OCI-LY1 (cell line): Measurements from ENCODE around the gene GATA2.

Source experiments
- H2AFZ ChIP-seq: fragments of 200-600 bp; sonication (generic), shearing (Covaris generic); 2 replicates; pipeline ENCODE4 v1.6.0; 2014; ENCODE audit warnings: antibody characterized with exemption, mild to moderate bottlenecking, low read length
- H3F3A ChIP-seq: fragments of 200-600 bp; sonication (generic), shearing (Covaris generic); 2 replicates; pipeline ENCODE4 v1.6.0; 2014; ENCODE audit warnings: mild to moderate bottlenecking, antibody characterized with exemption, low read length, moderate library complexity; ENCODE audit not compliant: insufficient read depth
- H3K27ac ChIP-seq: fragments of 200-600 bp; sonication (generic); 2 replicates; pipeline ENCODE4 v1.5.1; 2014; ENCODE audit warnings: low read length, mixed run types, mild to moderate bottlenecking, low read depth; ENCODE audit not compliant: poor library complexity, severe bottlenecking
- H3K27me3 ChIP-seq: fragments of 200-600 bp; sonication (generic); 2 replicates; pipeline ENCODE4 v1.6.0; 2014; ENCODE audit warnings: antibody characterized with exemption, mild to moderate bottlenecking, low read length, moderate library complexity; ENCODE audit not compliant: insufficient read depth
- H3K36me3 ChIP-seq: fragments of 200-600 bp; sonication (generic); 2 replicates; pipeline ENCODE4 v1.6.1; 2014; ENCODE audit warnings: mild to moderate bottlenecking, antibody characterized with exemption, low read length, moderate library complexity, mixed read lengths; ENCODE audit not compliant: insufficient read depth
- H3K4me1 ChIP-seq: fragments of 200-600 bp; sonication (generic); 2 replicates; pipeline ENCODE4 v1.5.1; 2014; ENCODE audit warnings: mild to moderate bottlenecking, low read length, moderate library complexity; ENCODE audit not compliant: insufficient read depth, severe bottlenecking
- H3K4me2 ChIP-seq: fragments of 200-600 bp; sonication (generic), shearing (Covaris generic); 2 replicates; pipeline ENCODE4 v1.6.1; 2014; ENCODE audit warnings: low read length
- H3K4me3 ChIP-seq: fragments of 200-600 bp; sonication (generic); 2 replicates; pipeline ENCODE4 v1.5.1; 2014; ENCODE audit warnings: low read length, low read depth, mild to moderate bottlenecking, mixed read lengths; ENCODE audit not compliant: poor library complexity, severe bottlenecking
- H3K79me2 ChIP-seq: fragments of 200-600 bp; shearing (Covaris generic); 2 replicates; pipeline ENCODE4 v1.6.1; 2016; ENCODE audit warnings: mixed run types, low read length, mixed read lengths; ENCODE audit not compliant: insufficient read depth
- H3K9ac ChIP-seq: fragments of 200-600 bp; sonication (generic), shearing (Covaris generic); 2 replicates; pipeline ENCODE4 v1.6.1; 2014; ENCODE audit warnings: mild to moderate bottlenecking, low read length, mixed read lengths
- H3K9me2 ChIP-seq: fragments of 200-600 bp; sonication (generic), shearing (Covaris generic); 2 replicates; pipeline ENCODE4 v1.6.1; 2014; ENCODE audit warnings: low read depth, mild to moderate bottlenecking, low read length, mixed read lengths
- H3K9me3 ChIP-seq: fragments of 200-600 bp; shearing (Covaris generic); 2 replicates; pipeline ENCODE4 v1.6.1; 2014; ENCODE audit warnings: low read length, mixed read lengths
- H4K20me1 ChIP-seq: fragments of 200-600 bp; sonication (generic), shearing (Covaris generic); 2 replicates; pipeline ENCODE4 v1.6.0; 2016; ENCODE audit warnings: mild to moderate bottlenecking, low read length; ENCODE audit not compliant: insufficient read depth
- EZH2 ChIP-seq: fragments of 200-600 bp; sonication (generic), shearing (Covaris generic); IDR thresholded peaks from 2 replicates; pipeline ENCODE4 v1.8.0; 2017; ENCODE audit warnings: borderline replicate concordance, mixed run types, mild to moderate bottlenecking, antibody characterized with exemption, low read length, moderate library complexity, mixed read lengths
- TF ChIP-seq, protein P1 (sequence below): fragments of 200-600 bp; sonication (generic), shearing (Covaris generic); IDR thresholded peaks from 2 replicates; pipeline ENCODE4 v1.5.1; 2017; ENCODE audit warnings: mild to moderate bottlenecking, antibody characterized with exemption, low read length, moderate library complexity, mixed read lengths

Gene GATA2

DNA sequence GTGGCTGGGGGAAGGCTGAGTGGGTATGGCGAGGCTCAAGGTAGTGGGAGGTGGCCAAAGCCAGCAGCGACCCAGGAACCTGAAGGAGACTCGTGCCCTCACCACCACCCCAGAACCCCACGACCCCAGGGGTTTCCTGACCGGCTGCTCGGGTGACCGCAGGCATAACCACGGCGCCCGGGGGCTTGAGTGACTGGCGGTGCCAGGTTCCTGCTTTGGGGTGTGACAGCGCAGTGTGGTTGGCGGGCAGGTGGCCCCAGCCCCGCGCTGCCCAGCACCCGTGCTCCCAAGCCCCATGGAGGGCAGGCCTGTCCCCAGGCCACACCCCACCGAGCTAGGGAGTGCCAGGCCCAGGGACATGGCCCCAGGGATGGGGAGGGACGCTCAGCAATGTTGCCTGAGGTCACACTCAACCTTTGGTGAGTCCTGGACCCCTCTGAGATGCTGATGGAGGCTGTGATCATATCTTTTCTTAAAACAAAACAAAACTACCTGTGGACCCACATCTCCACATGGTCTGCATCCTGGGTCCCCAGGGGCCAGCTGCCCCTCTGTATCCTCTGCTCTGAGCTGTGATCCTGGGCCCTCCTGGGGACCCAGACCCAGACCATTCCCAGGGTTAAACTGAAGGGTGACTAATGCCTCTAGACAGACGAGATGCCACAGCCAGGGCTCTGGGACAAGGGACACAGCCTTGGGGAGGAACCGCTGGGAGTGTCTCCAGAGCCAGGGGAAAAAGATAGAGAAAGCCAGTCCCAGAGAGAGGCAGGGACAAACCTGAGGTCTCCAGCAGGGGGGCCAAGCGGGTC is 39.3 kb downstream of the GATA2 start:
- H3K9ac ChIP-seq = no peak overlapping the region
- no peaks in the 10 kb centered on the region for H3K36me3 ChIP-seq
- H3K79me2 ChIP-seq = no peaks in the 10 kb centered on the region
- peaks cover 22% of the 10 kb centered on the region; the same call in 1 of the 2 replicates for H3K27me3 ChIP-seq
- H3K4me1 ChIP-seq = no peaks in the 10 kb centered on the region
- H3K4me3 ChIP-seq = no peak overlapping the region
- H2AFZ ChIP-seq = no peak overlapping the region
- H3K27ac ChIP-seq = no peak overlapping the region
- no peaks in the 10 kb centered on the region for H4K20me1 ChIP-seq
- H3K4me2 ChIP-seq = no peak overlapping the region
- H3K9me2 ChIP-seq = no peaks in the 10 kb centered on the region
- no peaks in the 10 kb centered on the region for H3F3A ChIP-seq
- H3K9me3 ChIP-seq = no peaks in the 10 kb centered on the region
- no peak for TF ChIP-seq EZH2
- TF ChIP-seq, protein P1, sequence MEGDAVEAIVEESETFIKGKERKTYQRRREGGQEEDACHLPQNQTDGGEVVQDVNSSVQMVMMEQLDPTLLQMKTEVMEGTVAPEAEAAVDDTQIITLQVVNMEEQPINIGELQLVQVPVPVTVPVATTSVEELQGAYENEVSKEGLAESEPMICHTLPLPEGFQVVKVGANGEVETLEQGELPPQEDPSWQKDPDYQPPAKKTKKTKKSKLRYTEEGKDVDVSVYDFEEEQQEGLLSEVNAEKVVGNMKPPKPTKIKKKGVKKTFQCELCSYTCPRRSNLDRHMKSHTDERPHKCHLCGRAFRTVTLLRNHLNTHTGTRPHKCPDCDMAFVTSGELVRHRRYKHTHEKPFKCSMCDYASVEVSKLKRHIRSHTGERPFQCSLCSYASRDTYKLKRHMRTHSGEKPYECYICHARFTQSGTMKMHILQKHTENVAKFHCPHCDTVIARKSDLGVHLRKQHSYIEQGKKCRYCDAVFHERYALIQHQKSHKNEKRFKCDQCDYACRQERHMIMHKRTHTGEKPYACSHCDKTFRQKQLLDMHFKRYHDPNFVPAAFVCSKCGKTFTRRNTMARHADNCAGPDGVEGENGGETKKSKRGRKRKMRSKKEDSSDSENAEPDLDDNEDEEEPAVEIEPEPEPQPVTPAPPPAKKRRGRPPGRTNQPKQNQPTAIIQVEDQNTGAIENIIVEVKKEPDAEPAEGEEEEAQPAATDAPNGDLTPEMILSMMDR = no peak

DNA sequence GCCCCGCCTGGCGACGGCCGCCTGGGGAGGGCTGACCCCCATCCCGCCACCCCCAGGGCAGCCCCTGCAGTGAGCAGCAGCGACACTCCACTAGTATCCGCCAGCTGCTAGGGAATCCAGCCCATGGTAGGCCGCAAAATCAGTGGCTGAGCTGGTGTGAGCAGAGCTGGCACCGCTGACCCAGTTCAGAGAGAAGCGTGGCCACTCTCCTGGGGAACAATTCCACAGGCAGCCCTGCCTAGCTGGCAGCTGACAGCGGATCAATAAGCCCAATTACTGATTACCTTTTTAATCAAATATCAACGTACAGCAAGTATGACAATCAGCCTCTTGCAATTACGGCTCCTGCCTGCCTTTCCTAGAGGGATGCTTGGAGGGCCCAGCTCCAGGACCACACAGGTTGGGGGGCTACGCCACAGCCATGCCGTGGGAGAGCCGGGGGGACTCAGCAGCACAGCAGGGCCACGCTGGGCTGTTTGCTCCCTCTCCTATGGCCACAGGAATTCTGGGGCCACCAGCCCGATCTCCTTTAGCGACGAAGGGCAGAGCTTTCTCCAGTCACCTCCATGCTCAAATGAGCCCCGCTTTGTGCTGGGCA is 40.2 kb downstream of the GATA2 start:
- no peaks in the 10 kb centered on the region for H4K20me1 ChIP-seq

DNA sequence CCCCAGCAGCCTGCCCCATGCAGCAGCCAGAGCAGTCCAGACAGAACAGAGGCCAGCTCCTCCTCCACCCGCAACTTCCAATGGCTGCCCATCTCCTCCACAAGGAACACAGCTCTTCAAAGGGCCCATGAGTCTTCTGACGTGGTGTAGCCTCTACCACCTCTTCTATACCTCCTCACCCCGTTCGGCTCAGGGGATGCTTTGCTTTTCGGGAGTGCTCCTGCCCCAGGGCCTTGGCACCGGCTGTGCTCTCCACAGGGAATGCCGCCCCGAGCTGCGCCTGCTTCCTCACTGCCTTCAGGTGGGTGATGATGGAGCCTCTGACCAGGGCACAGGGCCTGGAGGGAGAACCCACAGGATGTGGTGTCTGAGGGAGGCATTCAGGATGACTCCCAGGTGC is 40.9 kb downstream of the GATA2 start:
- no peak overlapping the region for H2AFZ ChIP-seq
- H3F3A ChIP-seq = no peaks in the 10 kb centered on the region
- no peaks in the 10 kb centered on the region for H3K9me3 ChIP-seq
- H3K79me2 ChIP-seq = no peaks in the 10 kb centered on the region
- H4K20me1 ChIP-seq = no peaks in the 10 kb centered on the region
- H3K4me2 ChIP-seq = no peak overlapping the region
- no peaks in the 10 kb centered on the region for H3K9me2 ChIP-seq
- H3K4me3 ChIP-seq = no peak overlapping the region
- no peak for TF ChIP-seq EZH2
- TF ChIP-seq, protein P1 = no peak
- no peak overlapping the region for H3K9ac ChIP-seq
- no peak overlapping the region for H3K27ac ChIP-seq
- H3K4me1 ChIP-seq = no peaks in the 10 kb centered on the region
- H3K36me3 ChIP-seq = no peaks in the 10 kb centered on the region
- H3K27me3 ChIP-seq = peaks cover 21% of the 10 kb centered on the region; the same call in 1 of the 2 replicates

More for the DNA sequence above, 40.2 kb downstream of the GATA2 start:
- Histone ChIP-seq H3K36me3 (no peaks in the 10 kb centered on the region), H3K9me3 (no peaks in the 10 kb centered on the region), H3K4me1 (no peaks in the 10 kb centered on the region), H3K9ac (no peak overlapping the region), H3K4me3 (no peak overlapping the region), H3K9me2 (no peaks in the 10 kb centered on the region), H2AFZ (no peak overlapping the region), H3K79me2 (no peaks in the 10 kb centered on the region), H3K4me2 (no peak overlapping the region), H3K27ac (no peak overlapping the region), H3K27me3 (peaks cover 22% of the 10 kb centered on the region; the same call in 1 of the 2 replicates), H3F3A (no peaks in the 10 kb centered on the region)
- TF ChIP-seq, protein P1 = no peak
- no peak for TF ChIP-seq EZH2
